ENCODE results near the gene EML4. TPM values are rescaled to one million over a fixed set of nuclear protein-coding genes. Genes with fewer than 3 reads are reported as not detected.
A peak's percentile ranks its signal among the peaks of the same experiment; 100 is the strongest.

The EML4 gene
- total and polyA plus RNA-seq, 10 of the 15 experiments (the other 5 are each of a cell fraction or from before 2014, with no cell fraction given): 23.1 to 91.3 (median 77.4) TPM

DNA sequence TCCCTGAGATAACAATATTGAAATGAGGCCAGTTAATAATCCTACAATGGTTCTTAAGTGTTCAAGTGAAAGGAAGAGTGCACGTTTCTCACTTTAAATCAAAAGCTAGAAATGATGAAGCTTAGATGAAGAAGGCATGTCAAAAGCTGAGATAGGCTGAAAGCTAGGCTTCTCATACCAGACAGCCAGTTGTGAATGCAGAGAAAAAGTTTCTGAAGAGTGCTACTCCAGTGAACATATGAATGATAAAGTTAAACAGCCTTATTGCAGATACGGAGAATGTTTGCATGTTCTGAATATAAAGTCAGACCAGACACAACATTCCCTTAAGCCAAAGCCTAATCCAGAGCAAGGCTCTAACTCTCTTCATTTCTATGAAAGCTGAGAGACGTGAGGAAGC is 51.4 kb downstream of the EML4 start:
- WGBS (ENCODE audit: insufficient coverage, insufficient replicate concordance, low lambda C conversion rate, missing lambda C conversion rate): 40% methylated on average over 3 of the region's 3 CpGs
- intact Hi-C loops (cut with micrococcal nuclease; ENCODE audit: unreplicated experiment) (no loop called here), in situ Hi-C loops (cut with MboI) (no loop called here)
- ChIA-PET RAD21 (ENCODE audit: unreplicated experiment) (interaction anchor here (1.2 to 1.4 kb wide), 2 partner anchors 50 to 125 kb away, joined by 3 to 8 read pairs; no protein-coding TSS in a partner anchor), POLR2A (interaction anchor here (0.8 to 1.1 kb wide), 2 partner anchors 8 to 12 kb away, joined by 3 to 5 read pairs; no protein-coding TSS in a partner anchor), SMC1A (ENCODE audit: uncharacterized antibody, unreplicated experiment) (interaction anchor here (0.8 to 1.6 kb wide), 9 partner anchors 8 to 124 kb away, joined by 3 to 9 read pairs (median 3); no protein-coding TSS in a partner anchor), CTCF (interaction anchor here (0.8 to 1.7 kb wide), 9 partner anchors 10 to 351 kb away, joined by 3 to 7 read pairs (median 3); no protein-coding TSS in a partner anchor)
- Histone ChIP-seq H3K9ac (ENCODE audit: control insufficient read depth, insufficient read depth, low read length) (no peak overlapping the region), H4K20me1 (ENCODE audit: control insufficient read depth, insufficient read depth) (no peaks in the 10 kb centered on the region), H3K79me2 (ENCODE audit: control insufficient read depth, insufficient read depth, low read length) (peaks cover 44% of the 10 kb centered on the region), H3K36me3 (ENCODE audit: control insufficient read depth in 2 of 2, insufficient read depth in 2 of 2, low read length in 1 of 2) (peaks cover 0 to 5% of the 10 kb centered on the region in 2 experiments; a peak in 2 of 4 replicates), H2AFZ (ENCODE audit: control insufficient read depth, low read depth, low read length) (no peak overlapping the region), H3K4me1 (ENCODE audit: control insufficient read depth, insufficient read depth, low read length) (0 out of 2 replicates have a peak, but pooled peaks cover 5% of the 10 kb centered on the region), H3K27me3 (replicated peaks in 1 of 2; ENCODE audit: control insufficient read depth in 2 of 2, insufficient read depth in 2 of 2, low read length in 1 of 2) (no peaks in the 10 kb centered on the region), H3K9me3 (replicated peaks; ENCODE audit: control insufficient read depth, insufficient read depth, low read length) (no peaks in the 10 kb centered on the region), H3K4me2 (ENCODE audit: control insufficient read depth, insufficient read depth) (no peak overlapping the region; the same call in 1 of the 2 replicates), H3K4me3 (no peak overlapping the region), H3K27ac (ENCODE audit: control insufficient read depth, insufficient read depth) (no peak overlapping the region)
- FAIRE-seq (no peak), DNase-seq (ENCODE audit: low read depth, low spot score) (no peak), ATAC-seq (peak; percentile 15; the same call in 2 of the 3 replicates)
- TF ChIP-seq CREM (IDR thresholded peaks at IDR 0.05; ENCODE audit: low read depth) (no peak), SUPT20H (IDR thresholded peaks at IDR 0.05; ENCODE audit: borderline replicate concordance, control insufficient read depth, low read depth, low read length) (no peak), CHD1 (IDR thresholded peaks at IDR 0.05; ENCODE audit: low read depth, low read length) (no peak), DPF2 (IDR thresholded peaks at IDR 0.05) (no peak), FOS (IDR thresholded peaks at IDR 0.05; ENCODE audit: borderline replicate concordance, extremely low read depth, insufficient read length) (no peak), RAD51 (IDR thresholded peaks at IDR 0.05) (no peak), FOXK2 (IDR thresholded peaks at IDR 0.05) (no peak), RB1 (IDR thresholded peaks at IDR 0.05; ENCODE audit: borderline replicate concordance) (no peak), HDAC6 (IDR thresholded peaks at IDR 0.05; ENCODE audit: unreplicated experiment) (no peak), RFX5 (IDR thresholded peaks at IDR 0.05; ENCODE audit: low read depth, low read length) (no peak), FOXM1 (IDR thresholded peaks at IDR 0.05; ENCODE audit: low read depth, low read length) (no peak), EZH2 (IDR thresholded peaks at IDR 0.05; ENCODE audit: borderline replicate concordance, control insufficient read depth, low read depth, low read length) (no peak), POU2F2 (IDR thresholded peaks at IDR 0.05; ENCODE audit: borderline replicate concordance, low read depth, low read length) (no peak), POLR2AphosphoS5 (IDR thresholded peaks at IDR 0.05; ENCODE audit: low read length) (no peak), PAX8 (IDR thresholded peaks at IDR 0.05) (no peak), TARDBP (IDR thresholded peaks at IDR 0.05; ENCODE audit: borderline replicate concordance) (no peak)
- TF ChIP-seq, protein P1, sequence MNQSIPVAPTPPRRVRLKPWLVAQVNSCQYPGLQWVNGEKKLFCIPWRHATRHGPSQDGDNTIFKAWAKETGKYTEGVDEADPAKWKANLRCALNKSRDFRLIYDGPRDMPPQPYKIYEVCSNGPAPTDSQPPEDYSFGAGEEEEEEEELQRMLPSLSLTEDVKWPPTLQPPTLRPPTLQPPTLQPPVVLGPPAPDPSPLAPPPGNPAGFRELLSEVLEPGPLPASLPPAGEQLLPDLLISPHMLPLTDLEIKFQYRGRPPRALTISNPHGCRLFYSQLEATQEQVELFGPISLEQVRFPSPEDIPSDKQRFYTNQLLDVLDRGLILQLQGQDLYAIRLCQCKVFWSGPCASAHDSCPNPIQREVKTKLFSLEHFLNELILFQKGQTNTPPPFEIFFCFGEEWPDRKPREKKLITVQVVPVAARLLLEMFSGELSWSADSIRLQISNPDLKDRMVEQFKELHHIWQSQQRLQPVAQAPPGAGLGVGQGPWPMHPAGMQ (IDR thresholded peaks at IDR 0.05; ENCODE audit: borderline replicate concordance): no peak
- TF ChIP-seq, protein P2, sequence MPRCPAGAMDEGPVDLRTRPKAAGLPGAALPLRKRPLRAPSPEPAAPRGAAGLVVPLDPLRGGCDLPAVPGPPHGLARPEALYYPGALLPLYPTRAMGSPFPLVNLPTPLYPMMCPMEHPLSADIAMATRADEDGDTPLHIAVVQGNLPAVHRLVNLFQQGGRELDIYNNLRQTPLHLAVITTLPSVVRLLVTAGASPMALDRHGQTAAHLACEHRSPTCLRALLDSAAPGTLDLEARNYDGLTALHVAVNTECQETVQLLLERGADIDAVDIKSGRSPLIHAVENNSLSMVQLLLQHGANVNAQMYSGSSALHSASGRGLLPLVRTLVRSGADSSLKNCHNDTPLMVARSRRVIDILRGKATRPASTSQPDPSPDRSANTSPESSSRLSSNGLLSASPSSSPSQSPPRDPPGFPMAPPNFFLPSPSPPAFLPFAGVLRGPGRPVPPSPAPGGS (IDR thresholded peaks at IDR 0.05; ENCODE audit: borderline replicate concordance, insufficient read depth, low read depth, low read length, poor library complexity, severe bottlenecking): no peak
- TF ChIP-seq, protein P3, sequence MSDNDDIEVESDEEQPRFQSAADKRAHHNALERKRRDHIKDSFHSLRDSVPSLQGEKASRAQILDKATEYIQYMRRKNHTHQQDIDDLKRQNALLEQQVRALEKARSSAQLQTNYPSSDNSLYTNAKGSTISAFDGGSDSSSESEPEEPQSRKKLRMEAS (IDR thresholded peaks at IDR 0.05; ENCODE audit: low read depth, low read length): no peak
- no TSS peak for BruUV-seq (replicated peaks)
